ENCODE data around the gene DENND1A. TPM values are rescaled to one million over a fixed set of nuclear protein-coding genes. Genes with fewer than 3 reads are reported as not detected.

DENND1A gene
- total and polyA plus RNA-seq, 2 experiments from 2014 or later, result 13.1 to 28.7 TPM

- TF ChIP-seq ETS1 (IDR thresholded peaks at IDR 0.05) (no peak), REST (IDR thresholded peaks at IDR 0.05; ENCODE audit: unreplicated experiment) (no peak), EZH2 (IDR thresholded peaks at IDR 0.05; ENCODE audit: low read depth, unreplicated experiment) (no peak), JUNB (IDR thresholded peaks at IDR 0.05; ENCODE audit: unreplicated experiment) (no peak), CREB1 (CRISPR knock-in tag; IDR thresholded peaks at IDR 0.05; ENCODE audit: low read depth) (no peak), STAT1 (IDR thresholded peaks at IDR 0.05; ENCODE audit: unreplicated experiment) (no peak), ZNF331 (CRISPR knock-in tag; IDR thresholded peaks at IDR 0.05; ENCODE audit: low read depth) (no peak)
Measured at GRCh38 chr9:123568691-123569688, 360.9 kb downstream of the DENND1A start (continued).

- peaks cover 3% of the 10 kb centered on the region for H3K27me3 Mint-ChIP-seq (ENCODE audit: insufficient read depth, low read depth, poor library complexity)
- Histone ChIP-seq H3K79me2 (replicated peaks; ENCODE audit: insufficient read depth) (no peaks in the 10 kb centered on the region), H2AFZ (no peak overlapping the region), H3K4me3 (no peak overlapping the region), H3K4me2 (no peak overlapping the region), H3F3A (replicated peaks; ENCODE audit: low read depth) (no peaks in the 10 kb centered on the region), H3K27ac (ENCODE audit: low read depth) (no peak overlapping the region), H3K9me2 (ENCODE audit: insufficient read depth) (no peaks in the 10 kb centered on the region; the same call in 1 of the 2 replicates), H3K36me3 (ENCODE audit: insufficient read depth) (no peaks in the 10 kb centered on the region), H4K20me1 (replicated peaks; ENCODE audit: insufficient read depth) (no peaks in the 10 kb centered on the region; the same call in 1 of the 2 replicates), H3K4me1 (ENCODE audit: insufficient read depth) (no peaks in the 10 kb centered on the region), H3K27me3 (ENCODE audit: insufficient read depth) (no peaks in the 10 kb centered on the region)
- no peak for DNase-seq (ENCODE audit: low spot score)
- H3K9me3 Mint-ChIP-seq, result no peaks in the 10 kb centered on the region
- no peak overlapping the region for H3K27ac Mint-ChIP-seq
- H3K4me1 Mint-ChIP-seq, result peaks cover 2% of the 10 kb centered on the region
- H3K4me3 Mint-ChIP-seq, result no peak overlapping the region
- H3K36me3 Mint-ChIP-seq (ENCODE audit: low read depth), result no peaks in the 10 kb centered on the region
- no peak for ATAC-seq
- TF ChIP-seq POLR2AphosphoS5 (IDR thresholded peaks at IDR 0.05; ENCODE audit: low read depth) (no peak), NANOG (IDR thresholded peaks at IDR 0.05; ENCODE audit: borderline replicate concordance) (no peak), JUNB (IDR thresholded peaks at IDR 0.05; ENCODE audit: unreplicated experiment) (no peak), EZH2 (IDR thresholded peaks at IDR 0.05; ENCODE audit: low read depth, unreplicated experiment) (no peak), STAT1 (IDR thresholded peaks at IDR 0.05; ENCODE audit: unreplicated experiment) (no peak), ZNF331 (CRISPR knock-in tag; IDR thresholded peaks at IDR 0.05; ENCODE audit: low read depth) (no peak), ZNF114 (CRISPR knock-in tag; IDR thresholded peaks at IDR 0.05) (no peak), ZNF462 (CRISPR knock-in tag; IDR thresholded peaks at IDR 0.05) (no peak)
Measured at GRCh38 chr9:123567013-123567412, 362.9 kb downstream of the DENND1A start.
